ENCODE measurements around the gene ZNF587B. TPM values are rescaled to one million over a fixed set of nuclear protein-coding genes. Genes with fewer than 3 reads are reported as not detected.
"Not testable (repeated sequence)": the region's sequence is repeated elsewhere in the genome, so short reads cannot be mapped to it uniquely, and the experiment has no call there.

ZNF587B gene
- total RNA-seq, 1 donor from 2014 or later, result 12.2 TPM

DNA sequence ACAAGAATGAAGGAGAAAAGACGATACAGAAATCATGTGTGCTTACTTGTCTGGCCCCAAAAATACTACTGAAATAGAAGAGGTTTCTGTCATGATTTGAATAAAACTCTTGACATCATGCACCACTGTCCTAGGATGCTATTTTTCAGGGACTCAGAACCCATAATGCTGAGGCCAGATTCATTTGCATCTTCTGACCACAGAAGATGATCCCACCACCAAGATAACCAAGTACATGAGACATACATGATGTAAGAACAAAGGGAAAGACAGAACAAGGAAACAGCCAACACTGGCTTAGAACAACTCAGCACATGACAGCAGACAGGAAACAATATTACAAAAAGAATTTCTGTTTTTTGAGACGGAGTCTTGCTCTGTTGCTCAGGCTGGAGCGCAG, 17.9 kb upstream of the ZNF587B start:
- Histone ChIP-seq H3K4me1 (peaks cover 16% of the 10 kb centered on the region), H3K27ac (no peak overlapping the region), H3K36me3 (peaks cover 26% of the 10 kb centered on the region), H3K4me3 (no peak overlapping the region), H3K27me3 (no peaks in the 10 kb centered on the region), H3K9me3 (no peaks in the 10 kb centered on the region)
- TF ChIP-seq CTCF (IDR thresholded peaks at IDR 0.05), result no peak
- intact Hi-C loops (cut with DNase I), result no loop called here
- DNase-seq (no peak), ATAC-seq (peak; percentile 5)

DNA sequence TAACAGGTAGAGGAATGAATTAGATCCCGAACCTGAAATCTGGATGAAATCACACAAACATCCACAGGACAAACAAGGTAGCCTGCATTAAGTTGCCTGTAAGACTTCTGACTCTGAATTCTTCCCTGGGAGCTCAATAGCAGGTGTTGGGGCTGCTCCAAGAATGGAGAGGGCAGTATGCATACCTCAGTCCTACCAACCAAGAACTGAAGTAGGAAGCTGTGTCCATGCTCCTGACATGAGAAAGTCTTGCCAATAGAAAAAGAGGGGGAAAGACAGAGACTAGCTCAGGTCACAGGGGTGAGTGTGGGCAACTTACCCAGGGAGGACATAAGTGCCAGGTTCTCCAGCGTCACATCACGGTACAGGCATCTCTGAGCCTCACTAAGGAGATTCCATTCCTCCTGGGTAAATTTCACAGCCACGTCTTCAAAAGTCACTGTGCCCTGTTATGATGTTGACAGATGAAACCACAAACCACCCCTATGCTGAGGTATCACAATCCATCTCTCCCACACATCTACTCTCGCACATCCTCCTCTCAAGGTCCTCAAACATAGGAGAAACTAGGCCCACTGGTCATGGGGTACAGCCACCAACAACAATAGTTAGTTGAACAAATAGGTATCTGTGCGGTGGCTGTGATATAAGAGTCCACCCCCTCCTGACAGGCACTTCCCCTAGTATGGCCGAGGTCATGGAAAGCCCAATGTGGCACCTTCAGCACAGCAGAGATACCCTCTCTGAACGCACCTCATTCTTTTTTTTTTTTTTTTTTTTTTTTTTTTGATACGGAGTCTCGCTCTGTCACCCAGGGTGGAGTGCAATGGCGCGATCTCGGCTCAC, 16.9 kb upstream of the ZNF587B start:
- ATAC-seq, result peak; percentile 3
- peaks cover 16% of the 10 kb centered on the region for H3K4me1 ChIP-seq
- H3K36me3 ChIP-seq, result peaks cover 18% of the 10 kb centered on the region
- DNase-seq; H3K27me3 ChIP-seq; intact Hi-C loops (cut with DNase I); H3K9me3 ChIP-seq: not testable (repeated sequence)
- peak overlapping the region; percentile 85 for H3K4me3 ChIP-seq
- H3K27ac ChIP-seq, result peak overlapping the region; percentile 88

DNA sequence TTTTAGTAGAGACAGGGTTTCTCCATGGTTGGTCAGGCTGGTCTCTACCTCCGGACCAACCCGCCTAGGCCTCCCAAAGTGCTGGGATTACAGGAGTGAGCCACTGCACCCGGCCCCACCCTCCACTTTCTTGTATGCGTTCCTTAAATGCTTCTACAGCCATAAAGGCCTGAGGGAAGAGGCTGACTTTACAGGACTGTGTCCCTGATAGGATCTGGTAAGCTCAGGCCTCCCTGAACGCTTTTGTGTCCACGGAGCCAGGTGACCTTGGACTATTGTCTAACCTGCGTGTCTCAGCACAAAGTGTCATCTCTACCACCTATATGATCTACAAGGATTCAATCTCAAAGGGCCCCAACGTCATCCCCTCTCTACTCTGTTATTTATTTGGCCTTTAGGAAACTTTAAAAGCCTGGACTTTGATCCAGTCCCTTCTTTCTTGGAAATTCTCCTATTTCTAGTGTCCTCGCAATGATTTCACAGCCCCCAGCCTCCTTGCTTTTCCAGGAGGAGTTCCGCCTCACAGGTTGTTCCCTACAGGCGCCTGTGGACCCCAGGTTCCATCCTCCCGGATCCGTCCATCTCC, 16.1 kb upstream of the ZNF587B start:
- Histone ChIP-seq H3K27ac (peak overlapping the region; percentile 88), H3K36me3 (peaks cover 14% of the 10 kb centered on the region), H3K4me1 (peaks cover 16% of the 10 kb centered on the region), H3K4me3 (peak overlapping the region; percentile 85), H3K27me3 (no peaks in the 10 kb centered on the region), H3K9me3 (no peaks in the 10 kb centered on the region)
- no peak for DNase-seq
- intact Hi-C loops (cut with DNase I), result no loop called here
- ATAC-seq, result peak; percentile 35
- TF ChIP-seq CTCF (IDR thresholded peaks at IDR 0.05), result no peak

DNA sequence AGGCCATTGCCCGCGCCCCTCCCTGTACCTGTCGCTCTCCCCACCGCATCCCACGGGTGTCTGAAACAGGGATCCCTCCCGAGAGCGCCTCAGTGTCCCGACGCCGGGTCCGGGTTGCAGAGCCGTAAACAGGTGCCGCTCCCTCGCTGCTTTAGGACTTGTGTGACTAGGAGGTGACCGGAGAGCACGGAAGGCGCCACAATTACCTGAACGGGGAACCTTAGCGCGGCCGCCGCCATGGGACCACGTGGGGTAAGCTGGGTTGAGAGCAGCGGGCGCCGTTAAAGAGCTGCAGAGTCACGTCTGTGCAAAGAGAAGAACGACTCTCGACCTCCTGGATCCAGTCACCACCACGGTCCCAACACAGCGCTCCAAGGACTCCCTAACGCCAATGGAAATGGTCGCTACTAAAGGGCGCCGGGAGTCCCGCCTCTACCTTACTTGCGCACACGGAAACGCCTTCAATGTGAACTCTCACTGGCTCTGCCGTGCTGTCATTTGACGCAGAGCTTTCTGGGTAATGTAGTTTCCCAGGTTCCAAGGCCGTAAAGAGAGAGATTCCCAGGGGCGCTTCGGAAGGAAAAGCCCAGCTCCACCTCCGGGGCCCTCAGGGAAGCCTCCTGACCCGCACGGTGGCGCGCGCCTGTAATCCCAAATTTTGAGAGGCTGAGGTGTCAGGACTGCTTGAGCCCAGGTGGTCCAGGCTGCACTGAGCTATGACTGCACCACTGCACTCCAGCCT, 15.4 kb upstream of the ZNF587B start, which contains the start of gene ZNF552:
TSS of gene ZNF552 (minus strand) at position 409 of the 742 bp plus-strand sequence. CDS start at position 239, 170 bp downstream.
- peaks cover 16% of the 10 kb centered on the region for H3K4me1 ChIP-seq
- peak; percentile 6 for TF ChIP-seq CTCF (IDR thresholded peaks at IDR 0.05)
- H3K4me3 ChIP-seq, result peak within 1 kb of the TSS; percentile 85
- intact Hi-C loops (cut with DNase I), result no loop called here
- H3K27ac ChIP-seq, result peak within 1 kb of the TSS; percentile 88
- peak; percentile 90 for DNase-seq
- no peaks in the 10 kb centered on the region for H3K9me3 ChIP-seq
- peak; percentile 95 for ATAC-seq
- H3K27me3 ChIP-seq, result no peaks in the 10 kb centered on the region
- peaks cover 7% of the 10 kb centered on the region for H3K36me3 ChIP-seq

- Histone ChIP-seq H3K27ac (peak overlapping the region; percentile 88), H3K4me1 (peaks cover 18% of the 10 kb centered on the region), H3K4me3 (peak overlapping the region; percentile 85), H3K9me3 (no peaks in the 10 kb centered on the region), H3K27me3 (no peaks in the 10 kb centered on the region), H3K36me3 (peaks cover 2% of the 10 kb centered on the region)
- ATAC-seq (no peak), DNase-seq (no peak)
- intact Hi-C loops (cut with DNase I), result no loop called here
- TF ChIP-seq CTCF (IDR thresholded peaks at IDR 0.05), result no peak
Measured at GRCh38 chr19:57815247-57816075, 14.6 kb upstream of the ZNF587B start.

Data from upper lobe of right lung (tissue), 1 donor.